A204.1 (cell line): ENCODE measurements around the gene HSPA1L.

Experiments
- FAIRE-seq: peaks from 2 replicates; lab custom pipeline; 2012; peaks lifted over from hg19 to GRCh38; lab: Jason Lieb, UNC

Gene HSPA1L

GRCh38 chr6:31781244-31782125, 33.6 kb downstream of the HSPA1L start:
- no peak for FAIRE-seq

- no peak for FAIRE-seq
Measured at GRCh38 chr6:31780507-31781243, 34.4 kb downstream of the HSPA1L start.

GRCh38 chr6:31779908-31780307, 35.2 kb downstream of the HSPA1L start:
- no peak for FAIRE-seq

- FAIRE-seq = no peak
Measured at GRCh38 chr6:31778999-31779885, 35.8 kb downstream of the HSPA1L start.

- FAIRE-seq = no peak
Measured at GRCh38 chr6:31778193-31778592, 36.9 kb downstream of the HSPA1L start.

- no peak for FAIRE-seq
Measured at GRCh38 chr6:31777667-31778050, 37.4 kb downstream of the HSPA1L start.

- FAIRE-seq = no peak
Measured at GRCh38 chr6:31776989-31777666, 38.0 kb downstream of the HSPA1L start, which contains the start of gene VWA7. VWA7 (minus strand) TSS chr6:31777328; CDS start chr6:31776779, 549 bp downstream.

GRCh38 chr6:31776485-31776988, 38.5 kb downstream of the HSPA1L start:
- no peak for FAIRE-seq

GRCh38 chr6:31775633-31776484, 39.2 kb downstream of the HSPA1L start:
- no peak for FAIRE-seq

- FAIRE-seq = no peak
Measured at GRCh38 chr6:31775184-31775583, 39.9 kb downstream of the HSPA1L start.

GRCh38 chr6:31771992-31772358, 43.1 kb downstream of the HSPA1L start:
- no peak for FAIRE-seq

GRCh38 chr6:31770860-31771259, 44.2 kb downstream of the HSPA1L start:
- FAIRE-seq = no peak

- FAIRE-seq = no peak
Measured at GRCh38 chr6:31769684-31770371, 45.3 kb downstream of the HSPA1L start.

- FAIRE-seq = no peak
Measured at GRCh38 chr6:31768363-31769257, 46.5 kb downstream of the HSPA1L start.

GRCh38 chr6:31767096-31767645, 47.9 kb downstream of the HSPA1L start:
- FAIRE-seq = no peak

GRCh38 chr6:31765910-31766794, 48.9 kb downstream of the HSPA1L start:
- no peak for FAIRE-seq

- FAIRE-seq = no peak
Measured at GRCh38 chr6:31765559-31765909, 49.5 kb downstream of the HSPA1L start.

GRCh38 chr6:31764198-31764597, 50.9 kb downstream of the HSPA1L start:
- FAIRE-seq = no peak
